G401 (cell line): ENCODE measurements around the gene HNRNPA2B1. TPM values are rescaled to one million over a fixed set of nuclear protein-coding genes. Genes with fewer than 3 reads are reported as not detected.
"Not testable (repeated sequence)": the region's sequence is repeated elsewhere in the genome, so short reads cannot be mapped to it uniquely, and the experiment has no call there.

Experiments
- DNase-seq: peaks from one replicate; pipeline ENCODE4 v3.0.0-alpha.2; 2015; ENCODE audit warnings: low spot score
- in situ Hi-C: cut with HindIII; loops from 2 replicates; pipeline ENCODE4 v1.10.0; 2016; ENCODE audit warnings: low sequenced_read_pairs, mixed read lengths
- total RNA-seq: library from RNA; depleted of rRNA; stranded (reverse); fragments of >200 nt; shearing (Covaris generic); gene quantifications from 2 replicates; pipeline ENCODE4 v1.2.3, GENCODE V29; 2014

The HNRNPA2B1 gene
- total RNA-seq, 1 experiment from 2014 or later: 358 TPM

- peak; percentile 24 for DNase-seq
- in situ Hi-C loops: no loop called here
Measured at GRCh38 chr7:26153823-26154783, 46.4 kb downstream of the HNRNPA2B1 start.

- in situ Hi-C loops: no loop called here
Measured at GRCh38 chr7:26153241-26153822, 47.2 kb downstream of the HNRNPA2B1 start.

GRCh38 chr7:26152782-26153240 lies 47.7 kb downstream of the HNRNPA2B1 start:
- DNase-seq, in situ Hi-C loops: not testable (repeated sequence)

More at GRCh38 chr7:26153241-26153822, 47.2 kb downstream of the HNRNPA2B1 start:
- peak; percentile 12 for DNase-seq

GRCh38 chr7:26151953-26152781 lies 48.4 kb downstream of the HNRNPA2B1 start, which contains the start of gene NFE2L3:
Gene NFE2L3 (plus strand): TSS chr7:26152198. CDS start chr7:26152499, 301 bp downstream.
- in situ Hi-C loops: no loop called here
- peak; percentile 68 for DNase-seq

- no peak for DNase-seq
- in situ Hi-C loops: no loop called here
Measured at GRCh38 chr7:26151650-26151952, 48.9 kb downstream of the HNRNPA2B1 start.

- DNase-seq: peak; percentile 89
- in situ Hi-C loops: no loop called here
Measured at GRCh38 chr7:26151096-26151495, 49.5 kb downstream of the HNRNPA2B1 start.

- in situ Hi-C loops: no loop called here
- no peak for DNase-seq
Measured at GRCh38 chr7:26149391-26149977, 51.1 kb downstream of the HNRNPA2B1 start.

- DNase-seq, in situ Hi-C loops: not testable (repeated sequence)
Measured at GRCh38 chr7:26148307-26148700, 52.2 kb downstream of the HNRNPA2B1 start.

- DNase-seq, in situ Hi-C loops: not testable (repeated sequence)
Measured at GRCh38 chr7:26147646-26148306, 52.8 kb downstream of the HNRNPA2B1 start.

GRCh38 chr7:26147030-26147429 lies 53.5 kb downstream of the HNRNPA2B1 start:
- in situ Hi-C loops: no loop called here
- DNase-seq: no peak

GRCh38 chr7:26145238-26145637 lies 55.3 kb downstream of the HNRNPA2B1 start:
- in situ Hi-C loops: no loop called here
- DNase-seq: no peak

- in situ Hi-C loops: no loop called here
Measured at GRCh38 chr7:26144184-26145080, 56.1 kb downstream of the HNRNPA2B1 start.

GRCh38 chr7:26143298-26144048 lies 57.1 kb downstream of the HNRNPA2B1 start:
- DNase-seq: no peak
- in situ Hi-C loops: no loop called here

More at GRCh38 chr7:26144184-26145080, 56.1 kb downstream of the HNRNPA2B1 start:
- no peak for DNase-seq

GRCh38 chr7:26141077-26141476 lies 59.5 kb downstream of the HNRNPA2B1 start:
- DNase-seq: no peak
- in situ Hi-C loops: no loop called here

- DNase-seq: no peak
- in situ Hi-C loops: no loop called here
Measured at GRCh38 chr7:26140380-26140779, 60.2 kb downstream of the HNRNPA2B1 start.
